ENCODE data around the gene LMF2. TPM values are rescaled to one million over a fixed set of nuclear protein-coding genes. Genes with fewer than 3 reads are reported as not detected.

The LMF2 gene
- total and polyA plus RNA-seq, 2 of the 4 experiments (the other 2 are of a cell fraction): 16.8 to 82.6 TPM

DNA sequence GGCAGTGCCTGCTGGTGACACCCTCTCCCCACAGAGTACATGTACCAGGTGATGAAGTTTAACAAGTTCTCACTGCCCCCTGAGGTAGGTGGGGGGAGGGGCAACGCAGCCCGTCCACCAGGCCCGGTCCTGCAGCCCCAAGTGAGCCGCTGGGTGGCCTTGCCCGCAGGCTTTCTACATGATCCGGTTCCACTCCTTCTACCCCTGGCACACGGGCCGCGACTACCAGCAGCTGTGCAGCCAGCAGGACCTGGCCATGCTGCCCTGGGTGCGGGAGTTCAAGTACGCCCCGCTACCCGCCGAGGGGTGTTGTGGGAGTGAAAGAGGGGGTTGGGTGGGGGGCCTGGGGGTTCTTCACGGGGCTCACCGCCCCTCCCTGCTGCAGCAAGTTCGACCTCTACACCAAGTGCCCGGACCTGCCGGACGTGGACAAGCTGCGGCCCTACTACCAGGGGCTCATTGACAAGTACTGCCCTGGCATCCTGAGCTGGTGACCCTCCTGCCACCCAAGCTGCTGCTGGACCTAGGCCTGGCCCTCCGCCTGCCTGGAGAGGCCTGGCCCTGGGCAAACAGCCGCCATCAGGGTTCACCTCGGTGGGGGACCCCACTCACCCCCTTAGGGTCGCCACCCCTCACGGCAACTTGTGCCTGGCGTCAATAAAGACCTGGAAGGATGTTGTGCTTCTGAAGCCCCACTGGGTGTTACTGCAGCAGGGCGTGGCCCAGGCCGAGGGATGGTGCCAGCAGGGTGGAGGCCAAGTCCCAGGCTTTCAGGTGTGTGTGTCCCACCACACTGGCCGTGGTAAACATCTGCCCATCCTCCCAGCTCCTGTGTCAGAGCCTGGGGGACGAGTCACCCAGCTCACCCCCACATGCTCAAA lies 17.9 kb downstream of the LMF2 start:
- Histone ChIP-seq H3K4me1 (ENCODE audit: control insufficient read depth, insufficient read depth, low read length) (no peaks in the 10 kb centered on the region), H3K27me3 (ENCODE audit: control insufficient read depth, insufficient read depth, low read length) (no peaks in the 10 kb centered on the region; the same call in none of the 2 replicates), H2BK20ac (ENCODE audit: low read depth, low read length) (no peak overlapping the region), H3K14ac (replicated peaks; ENCODE audit: low read depth, low read length) (no peak overlapping the region), H2AK5ac (ENCODE audit: low read depth, low read length) (no peak overlapping the region), H3K9ac (ENCODE audit: low read depth, low read length) (no peak overlapping the region), H4K5ac (ENCODE audit: low read depth, low read length) (no peak overlapping the region), H2AFZ (replicated peaks; ENCODE audit: low read length, poor library complexity) (peak overlapping the region; percentile 32), H3K9me3 (ENCODE audit: control insufficient read depth, insufficient read depth, low read length) (no peaks in the 10 kb centered on the region), H4K8ac (ENCODE audit: low read depth in 2 of 2, low read length in 2 of 2) (no peak overlapping the region), H3K4me3 (ENCODE audit: insufficient read depth, low read depth, low read length) (no peak overlapping the region), H2BK15ac (ENCODE audit: low read depth, low read length) (no peak overlapping the region), H3K18ac (ENCODE audit: low read depth, low read length) (no peak overlapping the region), H2BK5ac (ENCODE audit: low read depth, low read length, poor library complexity, severe bottlenecking) (no peak overlapping the region), H3K36me3 (ENCODE audit: control insufficient read depth, insufficient read depth, low read length) (no peaks in the 10 kb centered on the region), H2AK9ac (replicated peaks; ENCODE audit: low read depth, low read length, poor library complexity) (no peak overlapping the region), H3K4ac (ENCODE audit: low read depth, low read length) (no peak overlapping the region), H4K20me1 (ENCODE audit: insufficient read depth, low read length) (no peaks in the 10 kb centered on the region; the same call in 1 of the 2 replicates), H3K79me1 (ENCODE audit: low read depth in 1 of 2, low read length in 2 of 2) (no peaks in the 10 kb centered on the region), H3K4me2 (ENCODE audit: low read depth, low read length) (no peak overlapping the region), H3K56ac (ENCODE audit: extremely low read depth, insufficient read depth, low read length) (no peak overlapping the region), H3K23ac (ENCODE audit: low read depth, low read length) (no peak overlapping the region), H3K27ac (ENCODE audit: insufficient read depth, low read length) (no peak overlapping the region), H3K9me1 (ENCODE audit: insufficient read depth, low read length) (no peaks in the 10 kb centered on the region), H2BK120ac (ENCODE audit: low read depth, low read length) (no peak overlapping the region), H4K91ac (ENCODE audit: insufficient read depth, low read depth, low read length) (no peak overlapping the region)
- intact Hi-C loops (cut with micrococcal nuclease) (no loop called here), in situ Hi-C loops (cut with MboI; ENCODE audit: low sequenced_read_pairs) (no loop called here), dilution Hi-C loops (cut with HindIII; ENCODE audit: low sequenced_read_pairs, unreplicated experiment) (no loop called here)
- ATAC-seq (ENCODE audit: low read depth): no peak
- 89% methylated on average over 9 of the region's 31 CpGs; no CpG with 5 or more reads in 1 of the 2 experiments for WGBS, 2 experiments (ENCODE audit: extremely low coverage in 2 of 2, insufficient read length in 1 of 2)
- POLR2A ChIA-PET (ENCODE audit: unreplicated experiment): no interaction called here
- no peak for DNase-seq
- CTCF ChIA-PET: interaction anchor here (1.0 kb wide), 1 partner anchor 9 kb away, joined by 4 read pairs; no protein-coding TSS in a partner anchor
- no TSS peak for BruUV-seq (replicated peaks)
- no peak for TF ChIP-seq SMC3 (IDR thresholded peaks at IDR 0.05; ENCODE audit: low read depth, low read length)
- no peak for TF ChIP-seq MXI1 (IDR thresholded peaks at IDR 0.05; ENCODE audit: borderline replicate concordance, low read depth, low read length)
- TF ChIP-seq NFE2L2 (IDR thresholded peaks at IDR 0.05; ENCODE audit: low read depth, low read length): no peak
- no peak for TF ChIP-seq POLR2A (IDR thresholded peaks at IDR 0.05; ENCODE audit: low read depth, low read length)
- TF ChIP-seq BHLHE40 (IDR thresholded peaks at IDR 0.05; ENCODE audit: low read depth, low read length): no peak
- no peak for TF ChIP-seq MAFK (IDR thresholded peaks at IDR 0.05; ENCODE audit: low read depth, low read length)
- TF ChIP-seq RAD21 (IDR thresholded peaks at IDR 0.05; ENCODE audit: low read length): no peak
- TF ChIP-seq MAZ (IDR thresholded peaks at IDR 0.05; ENCODE audit: borderline replicate concordance, low read depth, low read length): no peak
- TF ChIP-seq, protein P1, sequence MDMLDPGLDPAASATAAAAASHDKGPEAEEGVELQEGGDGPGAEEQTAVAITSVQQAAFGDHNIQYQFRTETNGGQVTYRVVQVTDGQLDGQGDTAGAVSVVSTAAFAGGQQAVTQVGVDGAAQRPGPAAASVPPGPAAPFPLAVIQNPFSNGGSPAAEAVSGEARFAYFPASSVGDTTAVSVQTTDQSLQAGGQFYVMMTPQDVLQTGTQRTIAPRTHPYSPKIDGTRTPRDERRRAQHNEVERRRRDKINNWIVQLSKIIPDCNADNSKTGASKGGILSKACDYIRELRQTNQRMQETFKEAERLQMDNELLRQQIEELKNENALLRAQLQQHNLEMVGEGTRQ (IDR thresholded peaks at IDR 0.05; ENCODE audit: low read depth, low read length): no peak
- no peak for TF ChIP-seq RFX5 (IDR thresholded peaks at IDR 0.05; ENCODE audit: low read depth, low read length)
- TF ChIP-seq CHD1 (IDR thresholded peaks at IDR 0.05; ENCODE audit: low read depth, low read length): no peak
- TF ChIP-seq RCOR1 (IDR thresholded peaks at IDR 0.05; ENCODE audit: insufficient replicate concordance, low read length): no peak
- TF ChIP-seq FOS (IDR thresholded peaks at IDR 0.05; ENCODE audit: low read depth, low read length): no peak
- TF ChIP-seq, protein P2, sequence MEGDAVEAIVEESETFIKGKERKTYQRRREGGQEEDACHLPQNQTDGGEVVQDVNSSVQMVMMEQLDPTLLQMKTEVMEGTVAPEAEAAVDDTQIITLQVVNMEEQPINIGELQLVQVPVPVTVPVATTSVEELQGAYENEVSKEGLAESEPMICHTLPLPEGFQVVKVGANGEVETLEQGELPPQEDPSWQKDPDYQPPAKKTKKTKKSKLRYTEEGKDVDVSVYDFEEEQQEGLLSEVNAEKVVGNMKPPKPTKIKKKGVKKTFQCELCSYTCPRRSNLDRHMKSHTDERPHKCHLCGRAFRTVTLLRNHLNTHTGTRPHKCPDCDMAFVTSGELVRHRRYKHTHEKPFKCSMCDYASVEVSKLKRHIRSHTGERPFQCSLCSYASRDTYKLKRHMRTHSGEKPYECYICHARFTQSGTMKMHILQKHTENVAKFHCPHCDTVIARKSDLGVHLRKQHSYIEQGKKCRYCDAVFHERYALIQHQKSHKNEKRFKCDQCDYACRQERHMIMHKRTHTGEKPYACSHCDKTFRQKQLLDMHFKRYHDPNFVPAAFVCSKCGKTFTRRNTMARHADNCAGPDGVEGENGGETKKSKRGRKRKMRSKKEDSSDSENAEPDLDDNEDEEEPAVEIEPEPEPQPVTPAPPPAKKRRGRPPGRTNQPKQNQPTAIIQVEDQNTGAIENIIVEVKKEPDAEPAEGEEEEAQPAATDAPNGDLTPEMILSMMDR (conservative IDR thresholded peaks at IDR 0.05; ENCODE audit: low read depth, low read length): no peak
- TF ChIP-seq, protein P3, sequence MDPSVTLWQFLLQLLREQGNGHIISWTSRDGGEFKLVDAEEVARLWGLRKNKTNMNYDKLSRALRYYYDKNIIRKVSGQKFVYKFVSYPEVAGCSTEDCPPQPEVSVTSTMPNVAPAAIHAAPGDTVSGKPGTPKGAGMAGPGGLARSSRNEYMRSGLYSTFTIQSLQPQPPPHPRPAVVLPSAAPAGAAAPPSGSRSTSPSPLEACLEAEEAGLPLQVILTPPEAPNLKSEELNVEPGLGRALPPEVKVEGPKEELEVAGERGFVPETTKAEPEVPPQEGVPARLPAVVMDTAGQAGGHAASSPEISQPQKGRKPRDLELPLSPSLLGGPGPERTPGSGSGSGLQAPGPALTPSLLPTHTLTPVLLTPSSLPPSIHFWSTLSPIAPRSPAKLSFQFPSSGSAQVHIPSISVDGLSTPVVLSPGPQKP (IDR thresholded peaks at IDR 0.05; ENCODE audit: borderline replicate concordance, low read depth, low read length): no peak

All from IMR-90 (cell line).